Thoracic aorta (tissue), 2 donors: ENCODE results near the gene ALKBH6. TPM values are rescaled to one million over a fixed set of nuclear protein-coding genes. Genes with fewer than 3 reads are reported as not detected.

ENCODE experiments used
- ATAC-seq: fragments of 150-250 bp; one replicate; pipeline ENCODE4 v1.8.0; 2017; ENCODE audit warnings: low read depth; ENCODE audit not compliant: insufficient number of reproducible peaks, low FRiP score
- DNase-seq: peaks from one replicate; pipeline ENCODE4 v3.0.0-alpha.2; 2020; ENCODE audit warnings: low spot score
- H3K27ac ChIP-seq, 2 donors: fragments of 200-600 bp; sonication (generic); 1 replicate in 1 of 2; 2 replicates in 1 of 2; pipeline ENCODE4 v1.5.1; 2016; ENCODE audit warnings: mild to moderate bottlenecking in 2 of 2, moderate library complexity in 2 of 2
- H3K27me3 ChIP-seq: fragments of 200-600 bp; sonication (generic); replicated peaks from 2 replicates; pipeline ENCODE4 v1.6.0; 2016; ENCODE audit warnings: mild to moderate bottlenecking; ENCODE audit not compliant: insufficient read depth
- H3K36me3 ChIP-seq: fragments of 200-600 bp; sonication (generic); one replicate; pipeline ENCODE4 v1.5.1; 2016
- H3K4me1 ChIP-seq, 2 donors: fragments of 200-600 bp; sonication (generic); 1 replicate in 1 of 2; 2 replicates in 1 of 2; pipeline versions ENCODE4 v1.5.1 to v1.6.0; 2016; ENCODE audit warnings: low read depth in 2 of 2, mild to moderate bottlenecking in 1 of 2; ENCODE audit not compliant: control insufficient read depth in 1 of 2
- H3K4me3 ChIP-seq: fragments of 200-600 bp; sonication (generic); 2 replicates; pipeline ENCODE4 v1.5.1; 2016; ENCODE audit warnings: mild to moderate bottlenecking
- H3K9me3 ChIP-seq: fragments of 200-600 bp; sonication (generic); 2 replicates; pipeline ENCODE4 v1.5.1; 2016
- total RNA-seq, 2 donors: library from RNA; depleted of rRNA; stranded (reverse); fragments of >200 nt; gene quantifications; one replicate each; pipeline versions ENCODE4 v1.1.0 to v1.2.3, GENCODE V29; 2016
- TF ChIP-seq, protein P1 (sequence below): fragments of 200-600 bp; sonication (generic); IDR thresholded peaks from one replicate; pipeline ENCODE4 v1.5.1; 2019; ENCODE audit warnings: antibody characterized with exemption

The ALKBH6 gene
- total RNA-seq, 2 donors from 2014 or later: 19.8 to 55.8 TPM

- Histone ChIP-seq H3K4me1 (peaks cover 0 to 14% of the 10 kb centered on the region in 2 donors), H3K27me3 (no peaks in the 10 kb centered on the region), H3K36me3 (no peaks in the 10 kb centered on the region), H3K4me3 (no peak overlapping the region), H3K27ac (no peak overlapping the region), H3K9me3 (no peaks in the 10 kb centered on the region)
- DNase-seq: no peak
- ATAC-seq: no peak
- TF ChIP-seq, protein P1, sequence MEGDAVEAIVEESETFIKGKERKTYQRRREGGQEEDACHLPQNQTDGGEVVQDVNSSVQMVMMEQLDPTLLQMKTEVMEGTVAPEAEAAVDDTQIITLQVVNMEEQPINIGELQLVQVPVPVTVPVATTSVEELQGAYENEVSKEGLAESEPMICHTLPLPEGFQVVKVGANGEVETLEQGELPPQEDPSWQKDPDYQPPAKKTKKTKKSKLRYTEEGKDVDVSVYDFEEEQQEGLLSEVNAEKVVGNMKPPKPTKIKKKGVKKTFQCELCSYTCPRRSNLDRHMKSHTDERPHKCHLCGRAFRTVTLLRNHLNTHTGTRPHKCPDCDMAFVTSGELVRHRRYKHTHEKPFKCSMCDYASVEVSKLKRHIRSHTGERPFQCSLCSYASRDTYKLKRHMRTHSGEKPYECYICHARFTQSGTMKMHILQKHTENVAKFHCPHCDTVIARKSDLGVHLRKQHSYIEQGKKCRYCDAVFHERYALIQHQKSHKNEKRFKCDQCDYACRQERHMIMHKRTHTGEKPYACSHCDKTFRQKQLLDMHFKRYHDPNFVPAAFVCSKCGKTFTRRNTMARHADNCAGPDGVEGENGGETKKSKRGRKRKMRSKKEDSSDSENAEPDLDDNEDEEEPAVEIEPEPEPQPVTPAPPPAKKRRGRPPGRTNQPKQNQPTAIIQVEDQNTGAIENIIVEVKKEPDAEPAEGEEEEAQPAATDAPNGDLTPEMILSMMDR: no peak
Observed at GRCh38 chr19:35963514-35963913, 50.5 kb downstream of the ALKBH6 start.

DNA sequence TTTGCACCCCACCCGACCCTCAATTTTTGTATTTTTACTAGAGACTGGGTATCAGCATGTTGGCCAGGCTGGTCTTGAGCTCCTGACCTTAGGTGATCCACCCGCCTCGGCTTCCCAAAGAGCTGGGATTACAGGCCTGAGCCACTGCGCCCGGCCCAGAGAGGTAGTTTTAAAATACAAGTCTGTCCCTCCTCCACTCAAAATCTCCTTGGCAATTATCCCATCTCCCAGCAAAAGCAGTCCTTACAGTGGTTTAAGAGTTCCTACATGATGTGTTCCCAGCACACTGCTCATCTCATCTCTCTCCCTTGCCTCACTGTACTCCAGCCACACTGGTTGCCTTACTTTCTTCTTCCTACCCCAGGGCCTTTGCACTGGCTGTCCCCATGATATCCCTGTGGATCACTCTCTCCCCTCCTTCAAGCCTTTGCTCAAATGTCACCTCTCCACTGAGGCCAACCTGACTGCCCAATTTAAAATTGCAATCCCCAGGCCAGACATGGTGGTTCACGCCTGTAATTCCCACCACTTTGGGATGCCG lies 53.5 kb downstream of the ALKBH6 start:
- peaks cover 0 to 14% of the 10 kb centered on the region in 2 donors for H3K4me1 ChIP-seq
- H3K4me3 ChIP-seq: no peak overlapping the region
- no peaks in the 10 kb centered on the region for H3K27me3 ChIP-seq
- TF ChIP-seq, protein P1: no peak
- no peaks in the 10 kb centered on the region for H3K36me3 ChIP-seq
- no peaks in the 10 kb centered on the region for H3K9me3 ChIP-seq
- DNase-seq (no peak), ATAC-seq (no peak)
- H3K27ac ChIP-seq: no peak overlapping the region

DNA sequence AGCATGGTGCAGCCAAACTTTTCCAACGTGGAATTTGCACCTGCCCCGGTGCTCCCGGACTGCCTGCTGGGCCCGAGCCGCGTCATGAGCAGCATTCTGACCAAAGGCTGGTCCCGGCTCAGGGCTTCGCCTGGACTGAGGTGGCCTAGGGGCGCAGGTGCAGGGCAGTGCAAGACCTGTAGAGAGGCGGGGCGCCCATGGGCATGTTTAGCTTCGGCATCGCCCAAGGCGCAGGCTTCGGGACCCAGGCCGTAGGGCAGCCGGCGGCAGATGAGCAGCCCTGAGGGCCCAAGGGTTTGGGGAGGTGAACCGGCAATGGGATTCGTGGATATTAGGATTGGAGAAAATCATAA lies 54.1 kb downstream of the ALKBH6 start:
- Histone ChIP-seq H3K9me3 (no peaks in the 10 kb centered on the region), H3K27ac (no peak overlapping the region), H3K36me3 (no peaks in the 10 kb centered on the region), H3K27me3 (no peaks in the 10 kb centered on the region), H3K4me3 (no peak overlapping the region), H3K4me1 (peaks cover 0 to 14% of the 10 kb centered on the region in 2 donors)
- TF ChIP-seq, protein P1: no peak
- no peak for DNase-seq
- ATAC-seq: no peak

Other genes with a start within 250 kb of the ALKBH6 start
- 10 to 100 TPM; 15.4 to 30.7 TPM for gene ARHGAP33, start 238.6 kb downstream of the ALKBH6 start, total RNA-seq
- gene PRODH2, start 201.4 kb downstream of the ALKBH6 start, total RNA-seq: not detected
- not detected for gene NPHS1, start 161.7 kb downstream of the ALKBH6 start, total RNA-seq
- under 1 TPM in 1 of 2 donors, not detected in 1; 0.92 TPM for gene KIRREL2, start 157.3 kb downstream of the ALKBH6 start, total RNA-seq
- gene APLP1, start 145.6 kb downstream of the ALKBH6 start, total RNA-seq: 10 to 100 TPM; 28.1 to 47.2 TPM
- gene NFKBID, start 113.7 kb downstream of the ALKBH6 start, total RNA-seq: 10 to 100 TPM in 1 of 2 donors, 1 to 10 TPM in 1; 5.4 to 32.6 TPM
- gene HCST, start 111.7 kb downstream of the ALKBH6 start, total RNA-seq: 10 to 100 TPM in 1 of 2 donors, 1 to 10 TPM in 1; 4.5 to 13.2 TPM
- gene TYROBP, start 105.9 kb downstream of the ALKBH6 start, total RNA-seq: 100 to 1,000 TPM; 155 to 247 TPM
- 10 to 100 TPM; 14.3 to 26.7 TPM for gene LRFN3, start 77.8 kb downstream of the ALKBH6 start, total RNA-seq
- 10 to 100 TPM; 43.0 to 70.5 TPM for gene SDHAF1, start 19.0 kb downstream of the ALKBH6 start, total RNA-seq
- gene SYNE4, start 5.4 kb downstream of the ALKBH6 start, total RNA-seq: 1 to 10 TPM in 1 of 2 donors, under 1 TPM in 1; 0.92 to 2.4 TPM
- 10 to 100 TPM; 21.3 to 29.0 TPM for gene CLIP3, start 18.7 kb upstream of the ALKBH6 start, total RNA-seq
- gene THAP8, start 40.1 kb upstream of the ALKBH6 start, total RNA-seq: 1 to 10 TPM; 6.4 to 6.6 TPM
- gene WDR62, start 40.7 kb upstream of the ALKBH6 start, total RNA-seq: 1 to 10 TPM in 1 of 2 donors, under 1 TPM in 1; 0.99 to 1.2 TPM
- not detected for gene OVOL3, start 96.9 kb upstream of the ALKBH6 start, total RNA-seq
- gene POLR2I, start 100.7 kb upstream of the ALKBH6 start, total RNA-seq: 10 to 100 TPM; 22.1 to 32.6 TPM
- gene TBCB, start 101.3 kb upstream of the ALKBH6 start, total RNA-seq: 100 to 1,000 TPM; 158 to 260 TPM
- gene CAPNS1, start 125.9 kb upstream of the ALKBH6 start, total RNA-seq: 100 to 1,000 TPM; 161 to 220 TPM
- 10 to 100 TPM in 1 of 2 donors, 1 to 10 TPM in 1; 6.3 to 41.0 TPM for gene COX7A1, start 138.2 kb upstream of the ALKBH6 start, total RNA-seq
- 1 to 10 TPM; 1.9 to 6.6 TPM for gene ZNF565, start 200.5 kb upstream of the ALKBH6 start, total RNA-seq
- 10 to 100 TPM; 37.8 to 71.1 TPM for gene ZNF146, start 200.9 kb upstream of the ALKBH6 start, total RNA-seq